ENCODE data around the gene GOT2.
"Not testable (repeated sequence)": the region's sequence is repeated elsewhere in the genome, so short reads cannot be mapped to it uniquely, and the experiment has no call there.

The GOT2 gene

GRCh38 chr16:58733671-58734458 is at the start of gene GOT2:
TSS of gene GOT2 (minus strand) at chr16:58734316. CDS start at chr16:58734228, 88 bp downstream.
- peak; percentile 38 to 75 for DNase-seq

- DNase-seq = not testable (repeated sequence)
These were observed 45.2 kb upstream of the GOT2 start for GRCh38 chr16:58779291-58779690.

- no peak for DNase-seq
These were observed 39.8 kb upstream of the GOT2 start for GRCh38 chr16:58773870-58774269.

GRCh38 chr16:58768145-58768544 is 34.0 kb upstream of the GOT2 start:
- DNase-seq = no peak

GRCh38 chr16:58767581-58767980 is 33.5 kb upstream of the GOT2 start:
- no peak for DNase-seq

GRCh38 chr16:58756650-58757332 is 22.7 kb upstream of the GOT2 start:
- DNase-seq = no peak

- peak; percentile 15 to 32 for DNase-seq
These were observed 22.0 kb upstream of the GOT2 start for GRCh38 chr16:58755989-58756649.

GRCh38 chr16:58753711-58754134 is 19.6 kb upstream of the GOT2 start:
- DNase-seq = no peak

- no peak for DNase-seq
These were observed 10.4 kb upstream of the GOT2 start for GRCh38 chr16:58744497-58744896.

- DNase-seq = no peak
These were observed 7.9 kb upstream of the GOT2 start for GRCh38 chr16:58741976-58742375.

GRCh38 chr16:58741166-58741565 is 7.0 kb upstream of the GOT2 start:
- no peak for DNase-seq

- DNase-seq = no peak
These were observed 4.7 kb upstream of the GOT2 start for GRCh38 chr16:58738672-58739296.

GRCh38 chr16:58736341-58736740 is 2.2 kb upstream of the GOT2 start:
- not testable (repeated sequence) for DNase-seq

- DNase-seq = no peak
These were observed 307 bp upstream of the GOT2 start for GRCh38 chr16:58734459-58734787.

GRCh38 chr16:58733248-58733670 is 857 bp downstream of the GOT2 start:
- DNase-seq = no peak

GRCh38 chr16:58732545-58733247 is 1.4 kb downstream of the GOT2 start:
- DNase-seq = no peak

- no peak for DNase-seq
These were observed 3.3 kb downstream of the GOT2 start for GRCh38 chr16:58730724-58731370.

GRCh38 chr16:58727796-58728568 is 6.1 kb downstream of the GOT2 start:
- no peak for DNase-seq

- no peak for DNase-seq
These were observed 6.9 kb downstream of the GOT2 start for GRCh38 chr16:58727028-58727781.

- DNase-seq = no peak
These were observed 11.0 kb downstream of the GOT2 start for GRCh38 chr16:58723109-58723508.

- no peak for DNase-seq
These were observed 16.1 kb downstream of the GOT2 start for GRCh38 chr16:58717994-58718393.
